Subcutaneous abdominal adipose tissue (tissue), 5 donors: ENCODE measurements around the gene FXR1.
"Not testable (repeated sequence)": the region's sequence is repeated elsewhere in the genome, so short reads cannot be mapped to it uniquely, and the experiment has no call there.

Source experiments
- H3K27ac ChIP-seq: one replicate; pipeline ENCODE4 v1.7.0; 2013; ENCODE audit warnings: low read depth, mild to moderate bottlenecking, inconsistent platforms, low read length, moderate library complexity
- H3K27me3 ChIP-seq, 5 donors: one replicate each; pipeline ENCODE4 v1.7.0; 2013; ENCODE audit warnings: low read length in 5 of 5, inconsistent platforms in 1 of 5; ENCODE audit not compliant: control insufficient read depth in 5 of 5, insufficient read depth in 4 of 5
- H3K36me3 ChIP-seq, 5 donors: one replicate each; pipeline ENCODE4 v1.7.0; 2013; ENCODE audit warnings: low read length in 5 of 5; ENCODE audit not compliant: control insufficient read depth in 5 of 5, insufficient read depth in 5 of 5
- H3K4me1 ChIP-seq, 5 donors: one replicate each; pipeline ENCODE4 v1.7.0; 2013; ENCODE audit warnings: low read length in 5 of 5, mild to moderate bottlenecking in 3 of 5, moderate library complexity in 1 of 5; ENCODE audit not compliant: control insufficient read depth in 5 of 5, insufficient read depth in 5 of 5
- H3K4me3 ChIP-seq, 5 donors: one replicate each; pipeline ENCODE4 v1.7.0; 2013; ENCODE audit warnings: low read length in 5 of 5, low read depth in 1 of 5
- H3K9ac ChIP-seq, 5 donors: one replicate each; pipeline ENCODE4 v1.7.0; 2013; ENCODE audit warnings: low read length in 5 of 5, mild to moderate bottlenecking in 4 of 5, moderate library complexity in 3 of 5
- H3K9me3 ChIP-seq, 5 donors: one replicate each; pipeline ENCODE4 v1.7.0; 2013; ENCODE audit warnings: low read length in 5 of 5; ENCODE audit not compliant: control insufficient read depth in 5 of 5
- donor health status: healthy.
- donor health status: healthy.
- donor health status: healthy.
- donor health status: healthy.
- donor health status: healthy.

FXR1 gene

DNA sequence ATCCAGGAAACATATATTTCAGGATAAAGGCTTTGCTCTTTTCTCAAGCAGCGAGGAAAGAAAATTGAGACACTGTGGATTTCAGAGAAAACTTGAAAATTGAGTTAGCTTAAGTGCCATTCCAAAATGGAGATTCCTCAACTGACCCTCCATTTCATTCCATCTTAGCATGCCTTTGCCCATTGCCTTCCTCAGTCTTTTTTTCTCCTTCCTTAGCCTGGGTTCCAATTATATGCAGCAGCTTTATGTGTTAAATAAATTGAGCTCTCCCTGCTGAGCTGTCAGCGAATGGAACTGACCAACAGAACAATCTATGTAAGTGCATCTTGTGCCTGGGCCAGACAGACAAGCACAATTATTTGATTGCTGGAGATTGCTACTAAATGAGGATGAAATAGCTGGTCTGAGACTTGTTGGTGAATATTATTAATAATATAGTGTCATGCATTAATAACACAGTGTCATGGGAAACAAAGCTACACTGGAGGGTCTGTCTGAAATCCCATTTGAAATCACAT, 84.0 kb downstream of the FXR1 start:
- no peaks in the 10 kb centered on the region for H3K4me1 ChIP-seq

DNA sequence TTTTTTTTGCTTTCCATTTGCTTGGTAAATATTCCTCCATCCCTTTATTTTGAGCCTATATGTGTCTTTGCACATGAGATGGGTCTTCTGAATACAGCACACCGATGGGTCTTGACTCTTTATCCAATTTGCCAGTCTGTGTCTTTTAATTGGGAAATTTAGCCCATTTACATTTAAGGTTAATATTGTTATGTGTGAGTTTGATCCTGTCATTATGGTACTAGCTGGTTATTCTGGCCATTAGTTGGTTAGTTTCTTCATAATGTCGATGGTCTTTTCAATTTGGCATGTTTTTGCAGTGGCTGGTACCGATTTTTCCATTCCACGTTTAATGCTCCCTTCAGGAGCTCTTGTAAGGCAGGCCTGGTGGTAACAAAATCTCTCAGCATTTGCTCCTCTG, 89.9 kb downstream of the FXR1 start:
- H3K27ac ChIP-seq, H3K36me3 ChIP-seq, H3K9ac ChIP-seq, H3K4me3 ChIP-seq, H3K27me3 ChIP-seq, H3K4me1 ChIP-seq, H3K9me3 ChIP-seq: not testable (repeated sequence)

More for the DNA sequence above, 84.0 kb downstream of the FXR1 start:
- Histone ChIP-seq H3K27ac (no peak overlapping the region), H3K9me3 (peaks cover 0 to under 1% (median 0%) of the 10 kb centered on the region in 5 donors), H3K9ac (no peak overlapping the region), H3K4me3 (no peak overlapping the region), H3K27me3 (no peaks in the 10 kb centered on the region), H3K36me3 (no peaks in the 10 kb centered on the region)

DNA sequence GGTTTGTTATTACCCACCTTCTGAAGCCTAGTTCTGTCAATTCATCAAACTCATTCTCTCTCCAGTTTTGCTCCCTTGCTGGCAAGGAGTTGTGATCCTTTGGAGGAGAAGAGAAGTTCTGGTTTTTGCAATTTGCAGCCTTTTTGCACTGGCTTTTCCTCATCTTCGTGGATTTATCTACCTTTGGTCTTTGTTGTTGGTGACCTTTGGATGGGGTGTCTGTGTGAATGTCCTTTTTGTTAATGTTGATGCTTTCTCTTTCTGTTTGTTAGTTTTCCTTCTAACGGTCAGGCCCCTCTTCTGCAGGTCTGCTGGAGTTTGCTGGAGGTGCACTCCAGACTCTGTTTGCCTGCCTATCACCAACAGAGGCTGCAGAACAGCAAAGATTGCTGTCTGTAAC, 91.0 kb downstream of the FXR1 start:
- not testable (repeated sequence) for H3K27me3 ChIP-seq, H3K4me1 ChIP-seq, H3K9me3 ChIP-seq, H3K36me3 ChIP-seq, H3K9ac ChIP-seq, H3K27ac ChIP-seq, H3K4me3 ChIP-seq

DNA sequence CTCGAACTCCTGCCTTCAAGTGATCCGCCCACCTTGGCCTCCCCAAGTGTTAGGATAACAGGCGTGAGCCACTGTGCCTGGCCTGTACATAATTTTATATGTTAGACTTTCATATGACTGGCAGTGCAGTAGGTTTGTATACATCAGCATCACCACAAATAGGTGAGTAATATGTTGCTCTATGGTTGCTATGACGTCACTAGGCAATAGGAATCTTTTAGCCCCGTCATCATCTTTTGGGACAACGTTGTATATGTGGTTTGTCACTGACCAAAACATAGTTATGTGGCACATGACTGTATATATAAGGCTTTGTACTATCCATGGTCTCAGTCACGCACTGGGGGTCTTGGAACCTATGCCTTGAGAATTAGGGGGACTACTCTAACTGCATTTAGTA, 94.1 kb downstream of the FXR1 start:
- Histone ChIP-seq H3K9ac (no peak overlapping the region), H3K27ac (no peak overlapping the region), H3K4me1 (no peaks in the 10 kb centered on the region), H3K4me3 (no peak overlapping the region), H3K36me3 (no peaks in the 10 kb centered on the region), H3K27me3 (no peaks in the 10 kb centered on the region), H3K9me3 (peaks cover 0 to 8% (median 2%) of the 10 kb centered on the region in 5 donors)

DNA sequence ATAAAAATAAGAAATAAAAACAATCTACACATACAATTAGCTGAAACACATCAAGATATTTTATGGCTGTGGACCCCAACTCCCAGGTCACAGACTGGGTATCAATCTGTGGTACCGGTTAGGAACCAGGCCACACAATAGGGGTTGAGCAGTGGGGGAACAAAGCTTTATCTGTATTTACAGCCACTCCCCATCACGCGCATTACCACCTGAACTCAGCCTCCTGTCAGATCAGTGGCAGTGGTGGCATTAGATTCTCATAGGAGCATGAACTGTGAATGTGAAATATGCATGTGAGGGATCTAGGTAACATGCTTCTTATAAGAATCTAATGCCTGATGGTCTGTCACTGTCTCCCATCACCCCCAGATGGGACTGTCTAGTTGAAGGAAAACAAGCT, 94.8 kb downstream of the FXR1 start:
- H3K9ac ChIP-seq, result no peak overlapping the region
- H3K9me3 ChIP-seq, result peaks cover 0 to 8% (median 4%) of the 10 kb centered on the region in 5 donors
- no peak overlapping the region for H3K4me3 ChIP-seq
- H3K36me3 ChIP-seq, result no peaks in the 10 kb centered on the region
- no peak overlapping the region for H3K27ac ChIP-seq
- no peaks in the 10 kb centered on the region for H3K4me1 ChIP-seq
- H3K27me3 ChIP-seq, result no peaks in the 10 kb centered on the region

DNA sequence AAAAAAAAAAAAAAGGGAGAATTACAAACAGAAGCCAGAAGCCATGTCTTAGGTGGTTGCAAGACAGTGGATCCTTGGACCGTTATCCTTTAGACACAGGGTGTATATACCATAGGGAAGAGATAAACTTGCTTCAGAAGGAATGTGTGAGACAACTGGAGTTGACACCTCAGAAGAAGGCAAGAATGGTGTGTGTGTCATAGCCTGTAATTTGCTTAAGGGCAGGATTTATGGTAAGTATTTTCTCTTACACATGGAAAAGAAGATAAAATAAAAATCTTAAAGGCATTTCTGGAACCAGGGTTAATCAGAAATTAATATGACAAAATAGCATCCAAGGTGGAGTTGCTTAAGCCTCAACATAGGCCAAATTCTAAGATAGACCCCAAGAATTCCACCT, 96.3 kb downstream of the FXR1 start:
- H3K27me3 ChIP-seq, result no peaks in the 10 kb centered on the region
- H3K27ac ChIP-seq, result no peak overlapping the region
- H3K36me3 ChIP-seq, result no peaks in the 10 kb centered on the region
- peaks cover 0 to 6% (median 2%) of the 10 kb centered on the region in 5 donors for H3K9me3 ChIP-seq
- H3K4me1 ChIP-seq, result no peaks in the 10 kb centered on the region
- no peak overlapping the region for H3K4me3 ChIP-seq
- H3K9ac ChIP-seq, result no peak overlapping the region

DNA sequence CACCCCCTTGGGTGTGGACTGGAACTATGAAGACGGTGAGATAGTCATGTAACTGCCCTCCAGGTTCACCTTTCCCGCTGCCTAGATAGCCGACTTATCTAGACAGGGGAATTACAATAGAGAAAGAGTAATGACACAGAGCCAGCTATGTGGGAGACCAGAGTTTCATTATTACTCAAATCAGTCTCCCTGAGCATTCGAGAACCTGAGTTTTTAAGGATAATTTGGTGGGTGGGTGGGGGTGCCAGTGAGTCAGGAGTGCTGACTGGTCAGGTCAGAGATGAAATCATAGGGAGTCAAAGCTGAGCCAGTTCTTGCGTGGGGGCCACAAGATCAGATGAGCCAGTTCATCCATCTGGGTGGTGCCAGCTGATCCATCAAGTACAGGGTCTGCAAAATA, 96.8 kb downstream of the FXR1 start:
- Histone ChIP-seq H3K36me3 (no peaks in the 10 kb centered on the region), H3K4me1 (no peaks in the 10 kb centered on the region), H3K27ac (no peak overlapping the region), H3K4me3 (no peak overlapping the region), H3K9ac (no peak overlapping the region), H3K27me3 (no peaks in the 10 kb centered on the region), H3K9me3 (peaks cover 0 to 6% (median 2%) of the 10 kb centered on the region in 5 donors)

DNA sequence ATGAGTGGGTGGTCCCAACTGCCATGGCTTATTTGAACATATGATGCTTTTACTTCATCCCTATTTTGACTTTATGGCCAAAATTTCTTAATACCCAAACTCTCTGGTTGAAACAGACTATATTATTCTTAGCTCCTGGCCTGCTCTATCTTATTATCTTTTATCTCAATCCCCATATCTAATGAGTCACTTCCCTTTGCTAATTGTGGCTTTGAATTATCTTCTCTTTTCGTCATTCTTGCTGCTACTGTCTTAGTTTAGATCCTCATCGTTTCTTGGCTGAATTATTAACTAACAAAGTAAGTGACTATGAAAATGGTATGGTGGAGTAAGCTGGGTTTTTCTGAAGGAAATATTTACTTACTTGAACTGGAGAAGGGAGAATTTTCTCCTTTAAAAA, 105.2 kb downstream of the FXR1 start:
- H3K27ac ChIP-seq, result no peak overlapping the region

DNA sequence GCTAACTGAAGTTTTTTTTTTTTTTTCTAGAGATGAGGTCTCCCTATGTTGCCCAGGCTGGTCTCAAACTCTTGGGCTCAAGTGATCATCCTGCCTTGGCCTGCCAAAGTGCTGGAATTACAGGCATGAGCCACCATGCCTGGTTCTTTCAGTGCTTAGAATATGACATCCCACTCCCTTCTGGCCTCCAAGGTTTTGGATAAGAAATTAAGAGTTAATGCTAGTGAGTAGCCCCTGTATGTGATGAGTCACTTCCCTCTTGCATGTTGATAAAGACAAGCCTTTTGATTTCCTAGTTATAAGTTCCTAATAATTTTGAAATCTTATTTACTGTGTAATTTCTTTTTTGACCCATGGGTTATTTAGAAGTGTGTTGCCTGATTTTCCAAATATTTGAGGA, 112.7 kb downstream of the FXR1 start:
- Histone ChIP-seq H3K4me1 (no peaks in the 10 kb centered on the region), H3K9me3 (peaks cover 0 to 19% (median 11%) of the 10 kb centered on the region in 5 donors), H3K27ac (no peak overlapping the region), H3K27me3 (no peaks in the 10 kb centered on the region), H3K4me3 (no peak overlapping the region), H3K9ac (no peak overlapping the region), H3K36me3 (no peaks in the 10 kb centered on the region)

More for the DNA sequence above, 105.2 kb downstream of the FXR1 start:
- H3K9ac ChIP-seq, result no peak overlapping the region
- no peak overlapping the region for H3K4me3 ChIP-seq
- no peaks in the 10 kb centered on the region for H3K9me3 ChIP-seq
- no peaks in the 10 kb centered on the region for H3K36me3 ChIP-seq
- no peaks in the 10 kb centered on the region for H3K27me3 ChIP-seq
- H3K4me1 ChIP-seq, result no peaks in the 10 kb centered on the region

DNA sequence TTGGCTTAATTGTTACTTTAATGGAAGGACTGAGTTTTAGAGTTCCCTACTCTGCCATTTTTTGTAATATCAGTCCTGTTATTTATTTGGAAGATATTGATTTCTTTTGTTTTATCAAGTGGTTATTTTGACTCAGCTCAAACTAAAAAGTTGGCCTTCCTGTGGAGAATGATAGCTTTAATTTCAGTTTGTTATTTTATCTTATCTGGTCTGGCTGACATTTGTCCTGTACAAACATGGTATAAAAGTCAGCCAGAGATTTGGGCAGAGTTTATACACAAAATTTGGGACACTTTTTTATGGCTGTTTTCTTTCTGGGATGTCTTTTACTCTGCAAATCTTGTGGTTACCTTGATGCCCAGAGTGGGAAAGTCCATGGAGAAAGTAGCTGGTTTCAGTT, 118.5 kb downstream of the FXR1 start:
- H3K27me3 ChIP-seq, result no peaks in the 10 kb centered on the region
- H3K27ac ChIP-seq, result no peak overlapping the region
- peaks cover 0 to 2% (median 0%) of the 10 kb centered on the region in 5 donors for H3K9me3 ChIP-seq
- no peaks in the 10 kb centered on the region for H3K4me1 ChIP-seq
- no peaks in the 10 kb centered on the region for H3K36me3 ChIP-seq
- no peak overlapping the region for H3K4me3 ChIP-seq
- no peak overlapping the region for H3K9ac ChIP-seq
